Activated CD8-positive, alpha-beta memory T cell treated with anti-CD3 and anti-CD28 coated beads for 4 hours (primary cell): ENCODE data around the gene CYP4V2.
"Not testable (repeated sequence)": the region's sequence is repeated elsewhere in the genome, so short reads cannot be mapped to it uniquely, and the experiment has no call there.

Experiments used
- DNase-seq, 2 donors: peaks; one replicate each; pipeline ENCODE4 v3.0.0-alpha.2; 2020; ENCODE audit warnings: low read depth in 2 of 2

The CYP4V2 gene

DNA sequence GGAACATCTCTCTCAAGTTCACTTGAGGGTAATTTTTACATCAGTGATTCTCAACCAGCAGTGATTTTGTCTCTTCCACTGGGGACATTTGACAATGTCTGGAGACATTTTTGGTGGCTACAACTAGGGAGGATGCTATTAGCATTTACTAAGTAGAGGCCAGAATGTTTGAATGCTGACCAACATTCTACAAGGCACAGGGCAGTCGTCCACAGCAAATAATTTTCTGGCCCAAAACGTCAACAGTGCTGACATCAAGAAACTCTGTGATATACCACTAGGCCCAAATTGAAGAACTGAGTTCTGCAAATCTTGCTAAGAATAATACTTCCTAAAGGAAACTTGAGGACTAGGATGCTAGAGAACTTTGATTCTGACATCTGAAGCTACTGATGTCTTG, 43.0 kb downstream of the CYP4V2 start:
- no peak for DNase-seq

DNA sequence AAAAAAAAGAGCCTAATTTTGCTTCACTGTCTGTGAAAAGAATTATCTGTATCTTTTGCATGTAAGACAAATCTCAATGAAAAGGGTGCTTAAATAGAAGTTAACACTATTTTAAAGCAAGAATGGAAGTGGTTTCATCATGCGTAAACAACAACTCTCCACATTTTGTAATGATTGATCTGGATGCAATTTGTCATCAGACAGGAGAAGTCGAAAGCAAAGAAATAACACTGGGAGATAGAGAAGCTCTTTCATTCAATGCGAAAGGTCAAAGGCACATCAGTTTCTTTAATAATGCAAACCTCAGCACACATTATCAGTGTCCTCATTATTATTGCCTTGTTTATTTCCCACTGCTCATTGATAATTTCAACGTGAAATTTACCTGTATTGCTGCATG, 44.8 kb downstream of the CYP4V2 start:
- no peak for DNase-seq

GRCh38 chr4:186240452-186240847, 49.1 kb downstream of the CYP4V2 start:
- DNase-seq, result no peak

DNA sequence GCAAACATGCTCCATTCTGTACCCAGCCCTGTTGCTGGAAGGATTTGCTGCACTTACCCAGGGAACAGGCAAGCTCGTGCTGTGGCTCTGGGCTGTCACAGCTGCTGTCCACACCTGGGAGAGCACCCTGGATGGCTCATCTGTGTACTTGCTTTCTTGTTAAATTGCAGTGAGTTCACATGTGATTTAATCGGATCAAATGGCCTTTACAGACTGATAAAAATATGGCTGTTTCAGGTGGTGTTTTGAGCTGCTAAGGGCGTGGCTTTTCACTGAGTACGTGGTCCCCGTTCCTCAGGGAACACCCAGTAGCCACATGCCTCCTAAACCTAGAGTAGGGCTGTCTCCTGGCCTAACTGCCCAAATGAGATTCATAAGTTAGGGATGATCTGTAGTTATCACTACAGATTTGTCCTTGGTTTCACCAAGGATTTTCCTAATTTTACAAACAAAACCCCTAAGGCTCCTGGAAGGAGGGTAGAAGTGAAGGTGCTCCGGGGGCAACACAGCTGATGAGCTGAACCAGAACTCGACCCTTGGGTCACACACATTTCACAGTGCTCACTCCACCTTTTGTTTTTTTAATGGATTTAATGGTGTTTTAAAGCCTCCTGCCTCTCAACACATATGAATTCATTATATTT, 49.6 kb downstream of the CYP4V2 start:
- no peak for DNase-seq

DNA sequence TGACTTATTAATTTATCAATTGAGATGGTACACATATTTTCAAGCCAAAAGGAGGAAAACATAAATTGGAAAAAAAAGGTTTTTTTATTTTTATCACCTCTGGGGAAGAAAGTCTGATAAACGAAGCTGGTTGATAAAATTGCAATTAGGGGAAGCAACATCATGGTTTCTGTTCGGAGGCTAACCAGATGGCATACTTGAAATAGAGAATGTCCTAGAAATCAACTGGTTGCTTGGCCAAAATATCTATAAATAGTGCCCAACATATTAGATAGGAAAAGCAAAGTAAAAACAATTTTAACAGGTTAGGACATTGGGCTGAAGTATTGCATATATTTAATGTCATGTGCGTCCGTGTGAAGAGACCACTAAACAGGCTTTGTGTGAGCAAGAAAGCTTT, 50.2 kb downstream of the CYP4V2 start:
- DNase-seq, result no peak

DNA sequence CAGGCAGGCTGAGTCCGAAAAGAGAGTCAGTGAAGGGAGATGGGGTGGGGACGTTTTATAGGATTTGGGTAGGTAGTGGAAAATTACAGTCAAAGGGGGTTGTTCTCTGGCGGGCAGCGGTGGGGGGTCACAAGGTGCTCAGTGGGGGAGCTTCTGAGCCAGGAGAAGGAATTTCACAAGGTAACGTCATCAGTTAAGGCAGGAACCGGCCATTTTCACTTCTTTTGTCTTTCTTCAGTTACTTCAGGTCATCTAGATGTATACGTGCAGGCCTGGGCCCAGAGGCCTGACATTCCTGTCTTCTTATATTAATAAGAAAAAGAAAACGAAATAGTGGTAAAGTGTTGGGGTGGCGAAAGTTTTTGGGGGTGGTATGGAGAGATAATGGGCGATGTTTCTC, 50.7 kb downstream of the CYP4V2 start:
- DNase-seq, result not testable (repeated sequence)

DNA sequence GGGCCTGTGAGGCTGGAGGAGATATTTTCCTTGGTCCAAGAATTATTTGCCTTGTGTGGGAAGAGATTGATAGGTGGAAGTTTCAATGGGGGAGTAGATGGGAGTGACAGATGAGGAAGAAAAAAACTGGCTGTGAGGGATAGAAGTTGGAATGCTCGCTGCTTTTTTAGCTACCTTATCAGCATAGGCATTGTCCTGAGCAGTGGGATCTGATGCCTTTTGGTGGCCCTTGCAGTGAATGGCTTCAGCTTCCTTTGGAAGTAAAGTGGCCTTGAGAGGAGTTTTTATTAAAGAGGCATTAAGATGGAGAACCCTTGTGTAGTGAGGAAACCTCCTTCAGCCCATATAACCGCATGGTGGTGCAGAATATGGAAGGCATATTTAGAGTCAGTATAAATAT, 52.0 kb downstream of the CYP4V2 start:
- DNase-seq, result no peak

DNA sequence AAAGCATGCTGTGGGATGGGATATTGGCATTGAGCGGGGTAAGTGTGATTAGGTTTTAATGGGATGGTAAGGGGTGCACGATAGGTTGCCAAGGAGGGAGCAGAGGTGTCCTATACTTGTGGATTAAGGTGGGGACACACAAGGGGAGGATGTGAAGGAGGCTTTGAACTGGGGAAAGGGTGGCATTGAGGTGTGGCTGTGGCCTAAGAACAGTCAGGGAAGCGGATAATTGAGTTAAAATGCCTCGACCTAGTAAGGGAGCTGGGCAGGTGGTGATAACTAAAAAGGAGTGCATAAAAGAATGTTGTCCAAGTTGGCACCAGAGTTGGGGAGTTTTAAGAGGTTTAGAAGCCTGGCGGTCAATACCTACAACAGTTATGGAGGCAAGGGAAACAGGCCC, 53.5 kb downstream of the CYP4V2 start:
- DNase-seq, result no peak

- DNase-seq, result not testable (repeated sequence)
Observed at GRCh38 chr4:186247062-186247752, 55.8 kb downstream of the CYP4V2 start.

DNA sequence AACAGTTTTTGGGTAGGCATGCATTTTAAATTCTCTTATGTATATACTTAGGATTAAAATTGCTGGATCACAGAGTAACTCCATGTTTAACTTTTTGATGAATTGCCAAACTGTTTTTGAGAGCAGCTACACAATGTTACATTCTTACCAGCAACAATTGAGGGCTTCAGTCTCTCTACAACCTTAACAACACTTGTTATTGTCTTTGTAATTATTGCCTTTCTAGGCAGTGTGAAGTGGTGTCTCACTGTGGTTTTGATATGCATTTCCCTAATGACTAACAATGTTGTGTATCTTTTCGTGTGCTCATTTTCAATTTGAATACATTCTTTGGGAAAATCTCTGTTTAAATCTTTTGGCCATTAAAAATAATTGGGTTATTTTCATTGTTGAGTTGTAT, 57.3 kb downstream of the CYP4V2 start:
- no peak for DNase-seq

GRCh38 chr4:186249785-186250754, 58.7 kb downstream of the CYP4V2 start:
- DNase-seq, result no peak

- no peak for DNase-seq
Observed at GRCh38 chr4:186250760-186251159, 59.4 kb downstream of the CYP4V2 start.

DNA sequence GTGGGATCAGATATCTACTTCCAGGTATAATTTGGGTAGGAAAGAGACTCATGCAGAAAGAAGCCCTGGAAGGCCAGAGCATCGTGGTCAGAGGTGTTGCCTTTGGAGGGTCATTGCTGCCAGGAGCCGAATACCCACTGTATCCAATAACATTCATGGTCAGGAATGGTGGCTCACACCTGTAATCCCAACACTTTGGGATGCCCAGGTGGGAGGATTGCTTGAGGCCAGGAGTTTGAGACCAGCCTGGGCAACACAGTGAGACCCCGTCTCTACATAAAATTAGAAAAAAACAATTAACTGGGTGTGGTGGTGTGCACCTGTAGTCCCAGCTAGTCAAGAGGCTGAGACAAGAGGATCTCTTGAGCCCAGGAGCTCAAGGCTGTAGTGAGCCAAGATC, 63.8 kb downstream of the CYP4V2 start:
- DNase-seq, result no peak

GRCh38 chr4:186258216-186258811, 66.9 kb downstream of the CYP4V2 start:
- DNase-seq, result no peak

DNA sequence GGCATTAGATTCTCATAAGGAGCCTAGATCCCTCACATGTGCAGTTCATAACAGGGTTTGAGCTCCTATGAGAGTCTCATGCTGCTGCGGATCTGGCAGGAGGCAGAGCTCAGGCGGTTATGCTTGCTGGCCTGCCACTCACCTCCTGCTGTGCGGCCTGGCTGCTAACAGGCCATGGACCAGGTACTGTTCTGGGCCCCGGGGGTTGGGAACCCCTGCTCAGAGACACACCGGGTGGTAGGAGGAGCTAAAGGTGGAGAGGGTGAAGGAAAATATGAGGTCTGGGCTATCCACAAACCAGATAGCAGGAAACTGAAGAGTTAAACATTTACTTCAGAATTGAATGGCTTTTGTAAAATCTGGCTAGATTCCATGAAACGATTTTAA, 68.7 kb downstream of the CYP4V2 start:
- DNase-seq, result no peak
